ENCODE measurements around the gene DHRS3.
A peak's percentile ranks its signal among the peaks of the same experiment; 100 is the strongest.

The DHRS3 gene

DNA sequence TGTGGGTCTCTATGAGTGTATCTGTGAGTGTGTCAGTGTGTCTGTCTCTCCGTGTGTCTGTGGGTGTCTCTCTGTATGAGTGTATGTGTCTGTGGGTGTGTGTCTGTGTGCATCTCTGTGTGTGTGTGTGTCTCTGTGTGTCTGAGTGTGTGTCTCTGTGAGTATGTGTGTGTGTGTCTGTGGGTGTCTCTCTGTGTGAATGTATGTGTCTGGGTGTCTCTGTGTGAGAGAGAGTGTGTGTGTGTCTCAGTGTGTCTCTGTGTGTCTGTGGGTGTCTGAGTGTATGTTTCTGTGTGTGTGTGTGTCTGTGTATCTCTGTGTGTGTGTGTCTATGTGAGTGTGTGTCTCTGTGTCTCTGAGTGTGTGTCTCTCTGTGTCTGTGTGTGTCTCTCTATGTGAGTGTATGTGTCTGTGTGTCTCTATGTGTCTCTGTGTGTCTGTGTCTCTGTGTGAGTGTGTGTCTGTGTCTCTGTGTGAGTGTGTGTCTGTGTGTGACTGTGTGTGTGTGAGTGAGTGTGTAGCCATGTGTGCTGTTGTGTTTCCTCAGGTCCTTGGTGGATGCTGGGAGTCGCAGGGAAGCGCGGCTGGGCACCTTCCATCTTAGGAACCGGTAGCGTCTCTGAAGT is 33.0 kb downstream of the DHRS3 start:
- no peak overlapping the region for H3K27ac ChIP-seq
- DNase-seq (ENCODE audit: low spot score) = no peak
- H3K4me3 ChIP-seq = no peak overlapping the region
- TF ChIP-seq, protein P1, sequence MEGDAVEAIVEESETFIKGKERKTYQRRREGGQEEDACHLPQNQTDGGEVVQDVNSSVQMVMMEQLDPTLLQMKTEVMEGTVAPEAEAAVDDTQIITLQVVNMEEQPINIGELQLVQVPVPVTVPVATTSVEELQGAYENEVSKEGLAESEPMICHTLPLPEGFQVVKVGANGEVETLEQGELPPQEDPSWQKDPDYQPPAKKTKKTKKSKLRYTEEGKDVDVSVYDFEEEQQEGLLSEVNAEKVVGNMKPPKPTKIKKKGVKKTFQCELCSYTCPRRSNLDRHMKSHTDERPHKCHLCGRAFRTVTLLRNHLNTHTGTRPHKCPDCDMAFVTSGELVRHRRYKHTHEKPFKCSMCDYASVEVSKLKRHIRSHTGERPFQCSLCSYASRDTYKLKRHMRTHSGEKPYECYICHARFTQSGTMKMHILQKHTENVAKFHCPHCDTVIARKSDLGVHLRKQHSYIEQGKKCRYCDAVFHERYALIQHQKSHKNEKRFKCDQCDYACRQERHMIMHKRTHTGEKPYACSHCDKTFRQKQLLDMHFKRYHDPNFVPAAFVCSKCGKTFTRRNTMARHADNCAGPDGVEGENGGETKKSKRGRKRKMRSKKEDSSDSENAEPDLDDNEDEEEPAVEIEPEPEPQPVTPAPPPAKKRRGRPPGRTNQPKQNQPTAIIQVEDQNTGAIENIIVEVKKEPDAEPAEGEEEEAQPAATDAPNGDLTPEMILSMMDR (IDR thresholded peaks at IDR 0.05) = no peak

- no peak for DNase-seq (ENCODE audit: low spot score)
- TF ChIP-seq, protein P1 (IDR thresholded peaks at IDR 0.05) = no peak
- no peak overlapping the region for H3K4me3 ChIP-seq
- H3K27ac ChIP-seq = no peak overlapping the region
Observed at GRCh38 chr1:12583484-12583883, 34.5 kb downstream of the DHRS3 start.

DNA sequence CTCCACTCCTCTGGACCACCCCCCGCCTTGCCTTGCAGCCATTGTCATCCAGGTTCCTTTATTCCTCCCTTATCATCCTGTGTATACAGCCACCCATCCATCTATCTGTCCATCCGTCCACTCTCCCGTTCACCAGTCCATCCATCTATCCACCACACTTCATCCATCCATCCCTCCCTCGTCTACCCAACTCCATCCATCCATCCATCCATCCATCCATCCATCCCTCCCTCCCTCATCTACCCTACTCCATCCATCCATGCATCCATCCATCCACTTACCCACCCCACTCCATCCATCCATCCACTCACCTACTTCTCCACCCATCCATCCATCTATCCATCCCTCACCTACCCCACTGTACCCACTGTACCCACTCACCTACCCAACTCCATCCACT is 35.4 kb downstream of the DHRS3 start:
- TF ChIP-seq, protein P1 (IDR thresholded peaks at IDR 0.05) = no peak
- Histone ChIP-seq H3K4me3 (no peak overlapping the region), H3K27ac (no peak overlapping the region)
- DNase-seq (ENCODE audit: low spot score) = no peak

DNA sequence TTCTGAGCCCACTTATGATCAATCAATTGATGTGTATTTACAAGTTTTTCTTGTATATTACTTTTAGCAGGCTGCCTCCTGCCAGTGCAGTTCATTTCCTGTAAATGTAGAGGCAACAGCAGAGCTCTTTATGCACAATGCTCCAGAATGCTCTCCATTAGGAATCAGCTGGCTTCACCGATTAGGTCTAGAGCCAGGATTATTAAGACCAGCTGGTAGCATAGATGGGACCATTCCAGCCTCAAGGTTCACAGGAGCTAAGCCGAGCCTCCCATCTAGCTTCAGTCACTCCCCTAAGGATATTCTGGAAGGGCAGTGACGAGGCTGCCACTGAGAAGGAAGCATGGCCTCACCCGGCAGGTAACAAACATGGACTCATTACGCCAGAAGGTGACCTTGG is 36.8 kb downstream of the DHRS3 start:
- no peak for DNase-seq (ENCODE audit: low spot score)
- Histone ChIP-seq H3K27ac (peak overlapping the region in 1 of 2 donors; percentile 1), H3K4me3 (no peak overlapping the region)
- TF ChIP-seq, protein P1 (IDR thresholded peaks at IDR 0.05) = no peak

- Histone ChIP-seq H3K4me3 (no peak overlapping the region), H3K27ac (peak overlapping the region; percentile 71 to 85)
- DNase-seq (ENCODE audit: low spot score) = no peak
Observed at GRCh38 chr1:12580054-12580887, 37.7 kb downstream of the DHRS3 start.

DNA sequence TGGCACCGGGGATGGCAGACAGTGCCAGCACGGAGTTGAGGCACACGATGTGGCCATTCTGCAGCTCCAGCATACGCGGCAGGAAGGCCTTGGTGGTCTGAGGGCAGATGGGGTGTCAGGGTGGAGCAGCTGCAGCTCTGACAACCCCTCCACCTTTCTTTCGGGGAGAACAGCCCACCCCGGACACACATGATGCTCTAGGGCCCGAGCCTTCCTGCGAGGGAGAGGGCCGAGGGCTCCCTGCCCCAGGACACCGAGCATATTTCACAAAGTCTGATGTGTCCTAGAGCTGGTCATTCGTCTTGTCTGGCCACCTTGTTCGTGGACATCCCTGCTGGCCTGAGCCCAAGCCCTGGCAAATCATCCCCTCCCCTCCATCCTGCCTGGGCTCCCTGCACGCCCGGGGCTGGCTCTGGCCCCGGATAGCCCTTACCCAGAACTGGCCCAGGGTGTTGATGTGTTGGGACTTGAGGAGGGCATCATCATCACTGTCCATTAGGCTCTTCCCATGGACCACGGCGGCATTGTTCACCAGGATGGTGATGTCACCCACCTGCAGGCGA is 39.1 kb downstream of the DHRS3 start:
- TF ChIP-seq, protein P1 (IDR thresholded peaks at IDR 0.05) = no peak
- Histone ChIP-seq H3K27ac (peak overlapping the region in 1 of 2 donors; percentile 85), H3K4me3 (no peak overlapping the region)
- no peak for DNase-seq (ENCODE audit: low spot score)

More at GRCh38 chr1:12580054-12580887, 37.7 kb downstream of the DHRS3 start:
- TF ChIP-seq, protein P1 (IDR thresholded peaks at IDR 0.05) = no peak

All from coronary artery (tissue), 2 donors.